Heart right ventricle (tissue), 16 donors: ENCODE measurements around the gene RGS19. TPM values are rescaled to one million over a fixed set of nuclear protein-coding genes. Genes with fewer than 3 reads are reported as not detected.

ENCODE experiments used
- ATAC-seq, 8 donors: fragments of 200-7000 bp; cut with Tn5 transposase; one replicate each; pipeline ENCODE4 v1.9.1; 2020; ENCODE audit warnings: mild to moderate bottlenecking in 8 of 8, moderate library complexity in 8 of 8, moderate number of reproducible peaks in 1 of 8
- DNase-seq, 2 donors: peaks; one replicate each; pipeline ENCODE4 v3.0.0-alpha.2; 2020
- H3K27ac ChIP-seq, 10 donors: fragments of 200-600 bp; sonication (generic) in 2 of 10; one replicate each; pipeline versions ENCODE4 v1.5.0 to v1.8.0; 2020 to 2022; ENCODE audit warnings: mild to moderate bottlenecking in 3 of 10
- H3K27me3 ChIP-seq, 7 donors: fragments of 200-600 bp; one replicate each; pipeline ENCODE4 v1.8.0; 2021 to 2022; ENCODE audit warnings: mild to moderate bottlenecking in 2 of 7
- H3K36me3 ChIP-seq, 9 donors: fragments of 200-600 bp; sonication (generic) in 1 of 9; one replicate each; pipeline versions ENCODE4 v1.5.0 to v1.8.0; 2020 to 2022; ENCODE audit warnings: mild to moderate bottlenecking in 2 of 9
- H3K4me1 ChIP-seq, 9 donors: fragments of 200-600 bp; sonication (generic) in 1 of 9; one replicate each; pipeline versions ENCODE4 v1.5.0 to v1.8.0; 2020 to 2022; ENCODE audit warnings: mild to moderate bottlenecking in 4 of 9
- H3K4me3 ChIP-seq, 10 donors: fragments of 200-600 bp; sonication (generic) in 2 of 10; one replicate each; pipeline versions ENCODE4 v1.5.0 to v1.8.0; 2020 to 2022; ENCODE audit warnings: mild to moderate bottlenecking in 7 of 10, moderate library complexity in 2 of 10
- H3K9me3 ChIP-seq, 11 donors: fragments of 200-600 bp in 10 of 11; sonication (generic) in 2 of 11; one replicate each; pipeline versions ENCODE4 v1.5.0 to v1.8.0; 2013 to 2022; ENCODE audit warnings: mild to moderate bottlenecking in 2 of 11, control low read depth in 1 of 11, moderate library complexity in 1 of 11
- WGBS, 2 donors: extraction: QIAGEN DNeasy Blood & Tissue Kit; methylation state at CpG; one replicate each; pipeline ENCODE4 v1.1.7; 2013; ENCODE audit warnings: inconsistent platforms in 1 of 2; 5-methylcytosine and 5-hydroxymethylcytosine counted together
- intact Hi-C, 10 donors: fragments of 100-400 bp; cut with DNase I; formaldehyde crosslinking; loops; one replicate each; pipeline versions ENCODE4 v1.11.1 to v1.14.2; 2022
- polyA plus RNA-seq, 2 donors: library from polyadenylated mRNA; stranded (reverse); fragments of 200-250 nt; gene quantifications; one replicate each; pipeline ENCODE4 v1.2.3, GENCODE V29; 2013
- total RNA-seq, 10 donors: library from RNA; stranded (reverse); fragmentation: NEBNext Ultra II Directional in 3 of 10; extraction: Animal tissue kit (Norgen Biotek cat#: 25700) in 3 of 10; gene quantifications; one replicate each; pipeline versions ENCODE4 v1.2.1 to v1.2.4, GENCODE V29; 2021 to 2023
- TF ChIP-seq, protein P1 (sequence below), 9 donors: fragments of 200-600 bp; sonication (generic) in 2 of 9; IDR thresholded peaks; one replicate each; pipeline versions ENCODE4 v1.5.0 to v1.8.0; 2021 to 2022; ENCODE audit warnings: antibody characterized with exemption in 9 of 9, mild to moderate bottlenecking in 5 of 9, moderate library complexity in 1 of 9
- donor health status: Arrhythmogenic right ventricular cardiomyopathy.
- donor health status: ischemic (EF 13 %, LVEDD 7.1; RV severe dilation, severe dysfunction).
- donor health status: healthy with polysubstance abuse.
- donor health status: DM: no; HTN: yes; CAD: no.
- donor health status: DM: no; HTN: no; CAD: no.
- donor health status: ischemic (EF 25% LVEDD 6.9; RV normal size, moderate dysfunction).
- donor health status: ischemic (EF 25% LVEDD 5.7; RV mildly dilated, moderate dysfunction).
- donor health status: healthy.
- donor health status: DM: yes; HTN: yes; CAD: no.
- donor health status: Ischemic cardiomyopathy.
- donor health status: ischemic (EF 35%, LVEDD 5.7; RV mildly dilated, moderate dysfunction).
- donor health status: nonischemic (EF 11% LVEDD 7.7; RV severe dilation, severe dysfunction).
- donor health status: DM: yes; HTN: yes; CAD: no.
- donor health status: PGD.
- donor health status: ischemic (EF 29% LVEDD 5.4; RV normal size, mild dysfunction).
- donor health status: nonischemic (EF 23%, LVEDD 6.1; RV moderate dilation, normal function).

The RGS19 gene
- total and polyA plus RNA-seq, 12 donors: 1.8 to 13.1 (median 4.0) TPM

DNA sequence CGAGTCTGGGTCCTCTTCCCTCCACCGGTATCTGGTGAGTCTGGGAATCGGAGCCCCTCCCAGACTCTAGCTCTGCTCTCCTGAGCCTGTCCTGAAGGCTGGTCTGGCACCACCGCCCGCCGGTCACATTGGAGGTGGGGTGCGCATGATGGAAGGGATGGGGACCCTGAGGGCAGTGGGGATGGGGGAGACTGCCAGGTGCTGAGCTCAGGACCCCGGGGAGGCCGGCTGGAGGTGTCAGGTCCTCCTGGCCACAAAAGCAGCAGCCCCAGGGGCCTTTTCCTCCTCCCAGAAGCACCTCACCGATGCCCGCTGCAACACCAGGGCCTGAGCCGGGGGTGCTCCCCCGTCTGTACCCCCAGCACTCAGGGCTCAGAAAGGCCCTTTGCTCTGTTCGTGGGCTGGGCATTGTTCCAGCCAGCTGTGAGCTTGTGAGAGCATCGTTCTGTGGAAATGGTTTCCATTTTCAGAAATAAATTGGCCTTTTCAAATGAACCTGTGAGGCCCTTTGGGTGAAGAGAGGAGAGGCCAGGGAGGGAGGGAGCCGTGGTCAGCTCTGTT is 30.6 kb upstream of the RGS19 start:
- Histone ChIP-seq H3K36me3 (no peaks in the 10 kb centered on the region), H3K4me1 (no peaks in the 10 kb centered on the region), H3K4me3 (no peak overlapping the region), H3K27ac (no peak overlapping the region), H3K9me3 (no peaks in the 10 kb centered on the region), H3K27me3 (peaks cover 0 to 20% (median 8%) of the 10 kb centered on the region in 7 donors)
- DNase-seq (no peak), ATAC-seq (no peak)
- intact Hi-C loops: no loop called here
- WGBS, 2 donors: 69 to 75% methylated on average over 16 of the region's 16 CpGs
- TF ChIP-seq, protein P1, sequence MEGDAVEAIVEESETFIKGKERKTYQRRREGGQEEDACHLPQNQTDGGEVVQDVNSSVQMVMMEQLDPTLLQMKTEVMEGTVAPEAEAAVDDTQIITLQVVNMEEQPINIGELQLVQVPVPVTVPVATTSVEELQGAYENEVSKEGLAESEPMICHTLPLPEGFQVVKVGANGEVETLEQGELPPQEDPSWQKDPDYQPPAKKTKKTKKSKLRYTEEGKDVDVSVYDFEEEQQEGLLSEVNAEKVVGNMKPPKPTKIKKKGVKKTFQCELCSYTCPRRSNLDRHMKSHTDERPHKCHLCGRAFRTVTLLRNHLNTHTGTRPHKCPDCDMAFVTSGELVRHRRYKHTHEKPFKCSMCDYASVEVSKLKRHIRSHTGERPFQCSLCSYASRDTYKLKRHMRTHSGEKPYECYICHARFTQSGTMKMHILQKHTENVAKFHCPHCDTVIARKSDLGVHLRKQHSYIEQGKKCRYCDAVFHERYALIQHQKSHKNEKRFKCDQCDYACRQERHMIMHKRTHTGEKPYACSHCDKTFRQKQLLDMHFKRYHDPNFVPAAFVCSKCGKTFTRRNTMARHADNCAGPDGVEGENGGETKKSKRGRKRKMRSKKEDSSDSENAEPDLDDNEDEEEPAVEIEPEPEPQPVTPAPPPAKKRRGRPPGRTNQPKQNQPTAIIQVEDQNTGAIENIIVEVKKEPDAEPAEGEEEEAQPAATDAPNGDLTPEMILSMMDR (IDR thresholded peaks at IDR 0.05): no peak

DNA sequence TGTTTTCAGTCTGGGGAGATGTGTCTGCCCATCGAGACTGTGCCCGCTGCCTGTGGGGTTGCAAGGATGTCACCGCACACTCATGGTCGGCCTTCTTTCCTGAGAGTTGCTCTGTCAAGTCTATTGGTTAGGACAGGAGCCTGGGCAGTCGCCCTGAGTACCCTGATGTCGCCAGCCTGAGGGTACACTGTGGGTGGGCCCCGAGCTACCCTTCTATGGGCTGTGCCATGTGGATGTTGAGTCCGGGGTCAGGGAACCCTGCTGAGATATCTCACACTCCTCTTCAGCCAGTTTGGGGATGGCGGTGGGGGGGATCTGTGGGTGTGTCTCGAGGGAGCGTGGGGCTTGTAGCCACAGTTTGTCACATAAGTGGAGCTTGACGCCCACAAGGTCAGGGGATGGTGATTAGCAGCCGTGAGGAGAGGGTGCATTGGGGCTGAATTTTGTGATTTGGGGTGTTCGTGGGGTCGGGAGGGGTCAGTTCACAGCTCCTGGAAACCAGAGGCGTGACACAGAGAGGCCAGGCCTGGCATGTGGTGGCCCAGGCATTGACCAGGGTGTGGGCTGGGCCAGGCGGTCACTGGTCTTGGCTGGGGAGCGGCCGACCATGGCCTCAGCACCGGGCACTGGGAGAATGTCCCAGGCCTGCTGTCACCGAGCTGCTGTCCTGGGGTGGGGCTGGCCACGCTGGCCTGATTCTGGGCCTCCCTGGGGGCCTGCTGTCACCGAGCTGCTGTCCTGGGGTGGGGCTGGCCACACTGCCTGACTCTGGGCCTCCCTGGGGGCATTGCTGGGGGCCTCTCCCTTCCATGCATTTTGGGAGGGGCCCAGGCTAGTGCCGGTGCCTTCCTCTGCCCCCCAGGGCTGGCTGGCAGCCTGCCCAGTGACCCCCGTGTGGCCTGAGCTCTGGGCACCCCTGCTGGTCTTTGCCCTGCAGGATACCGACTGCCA is 29.7 kb upstream of the RGS19 start:
- H3K4me3 ChIP-seq: no peak overlapping the region
- no peaks in the 10 kb centered on the region for H3K36me3 ChIP-seq
- H3K4me1 ChIP-seq: no peaks in the 10 kb centered on the region
- DNase-seq: no peak
- no peak overlapping the region for H3K27ac ChIP-seq
- intact Hi-C loops: no loop called here
- 75 to 80% methylated on average over 25 to 26 of the region's 26 CpGs for WGBS, 2 donors
- peaks cover 1 to 23% (median 11%) of the 10 kb centered on the region in 7 donors for H3K27me3 ChIP-seq
- TF ChIP-seq, protein P1 (IDR thresholded peaks at IDR 0.05): no peak
- no peaks in the 10 kb centered on the region for H3K9me3 ChIP-seq
- no peak for ATAC-seq

DNA sequence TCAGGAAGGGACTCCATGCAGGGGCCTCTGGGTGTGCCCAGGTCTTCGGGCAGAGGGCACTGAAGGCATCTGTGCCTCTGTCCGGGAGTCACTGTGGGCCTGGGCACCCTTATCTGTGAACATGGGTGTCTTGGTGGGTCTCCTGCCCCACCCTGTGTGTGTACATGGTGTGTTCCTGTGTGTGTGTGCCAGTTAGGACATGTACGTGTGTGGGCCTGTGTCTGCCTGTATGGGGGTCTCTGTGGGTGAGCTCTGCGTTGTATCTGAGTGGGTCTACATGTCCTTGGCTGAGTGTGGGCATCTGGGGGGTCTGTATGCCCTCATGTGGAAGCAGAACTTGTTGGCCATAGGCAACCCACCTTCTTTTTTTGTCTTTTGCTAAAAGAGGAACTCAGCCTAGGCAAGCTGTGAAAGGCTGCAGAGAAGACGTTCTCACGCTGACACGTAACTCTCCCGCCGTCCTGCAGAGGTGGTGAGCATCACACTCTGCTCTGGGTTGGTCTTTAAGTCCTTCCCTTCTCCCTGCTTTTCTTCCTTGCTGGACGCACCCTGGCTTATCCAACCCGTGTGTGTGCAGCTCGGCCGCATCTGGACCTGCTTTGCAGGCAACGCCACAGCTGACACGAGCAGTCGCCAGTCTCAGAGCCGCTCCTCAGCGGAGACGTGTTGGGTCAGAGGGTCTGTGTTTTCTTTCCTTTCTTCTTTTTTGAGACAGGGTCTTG is 28.6 kb upstream of the RGS19 start:
- no peaks in the 10 kb centered on the region for H3K36me3 ChIP-seq
- 61 to 67% methylated on average over 19 of the region's 19 CpGs for WGBS, 2 donors
- intact Hi-C loops: no loop called here
- TF ChIP-seq, protein P1 (IDR thresholded peaks at IDR 0.05): no peak
- no peak overlapping the region for H3K27ac ChIP-seq
- no peaks in the 10 kb centered on the region for H3K9me3 ChIP-seq
- DNase-seq: no peak
- no peak overlapping the region for H3K4me3 ChIP-seq
- H3K27me3 ChIP-seq: peaks cover 9 to 34% (median 20%) of the 10 kb centered on the region in 7 donors
- H3K4me1 ChIP-seq: no peaks in the 10 kb centered on the region
- no peak for ATAC-seq

DNA sequence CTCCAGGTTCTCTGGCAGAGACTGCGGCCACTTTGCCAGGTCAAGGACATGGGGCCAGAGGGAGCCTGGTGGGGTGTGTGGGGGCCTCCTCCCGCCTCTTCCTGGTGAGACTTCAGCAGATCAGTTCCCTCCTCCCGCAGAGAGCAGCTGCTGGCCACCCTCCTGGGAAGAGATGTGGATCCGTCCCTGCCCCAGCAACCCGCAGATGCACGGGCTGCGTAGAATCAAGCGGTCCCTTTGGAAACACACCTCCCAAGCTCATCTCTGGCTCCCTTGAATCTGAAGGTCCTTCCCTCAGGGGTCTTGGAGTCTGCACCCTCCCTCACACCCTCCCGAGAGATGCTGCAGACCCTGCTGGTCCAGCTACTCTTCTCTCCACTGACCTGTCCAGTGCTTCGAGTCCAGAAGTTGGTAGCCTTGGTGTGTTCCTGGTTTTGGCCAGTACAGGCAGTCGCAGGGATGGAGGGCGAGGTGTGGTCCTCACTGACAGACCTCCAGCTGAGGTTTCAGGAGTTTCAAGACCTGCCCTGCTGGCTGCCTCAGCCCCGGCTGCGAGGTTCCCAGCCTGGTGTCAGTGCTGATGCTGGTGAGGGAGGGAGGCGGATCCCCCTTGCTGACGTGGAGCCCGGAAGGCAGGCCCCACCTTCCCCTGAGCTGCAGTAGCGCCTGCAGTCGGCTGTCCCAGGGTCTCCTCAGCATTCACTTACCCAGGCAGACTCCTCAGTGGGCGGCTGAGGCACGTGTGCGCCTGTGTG is 27.8 kb upstream of the RGS19 start, which contains the start of gene NPBWR2:
TSS of gene NPBWR2 (minus strand) at position 585 of the 755 bp plus-strand sequence. CDS start 734 bp downstream, outside the sequence.
- Histone ChIP-seq H3K27ac (no peak within 1 kb of the TSS), H3K4me3 (no peak within 1 kb of the TSS), H3K27me3 (peaks cover 12 to 41% (median 28%) of the 10 kb centered on the region in 7 donors), H3K36me3 (no peaks in the 10 kb centered on the region), H3K9me3 (no peaks in the 10 kb centered on the region), H3K4me1 (peaks cover 0 to 7% (median 6%) of the 10 kb centered on the region in 9 donors)
- DNase-seq: no peak
- TF ChIP-seq, protein P1 (IDR thresholded peaks at IDR 0.05): no peak
- ATAC-seq: no peak
- 47 to 51% methylated on average over 22 of the region's 22 CpGs for WGBS, 2 donors
- intact Hi-C loops: no loop called here
